Smooth muscle cell (in vitro differentiated cells): ENCODE measurements around the gene NGFR. TPM values are rescaled to one million over a fixed set of nuclear protein-coding genes. Genes with fewer than 3 reads are reported as not detected.

Source experiments
- DNase-seq: peaks from one replicate; lab custom pipeline; 2025; ENCODE audit not compliant: unreplicated experiment; lab: John Stamatoyannopoulos, UW
- H2AFZ ChIP-seq: fragments of 200-600 bp; sonication (generic); 2 replicates; pipeline ENCODE4 v1.6.0; 2016; ENCODE audit warnings: antibody characterized with exemption, low read depth, mild to moderate bottlenecking
- H3F3A ChIP-seq: fragments of 200-600 bp; sonication (generic); 2 replicates; pipeline ENCODE4 v1.6.0; 2017; ENCODE audit warnings: antibody characterized with exemption, low read depth
- H3K27ac ChIP-seq: fragments of 200-600 bp; sonication (generic); 2 replicates; pipeline ENCODE4 v1.5.1; 2016; ENCODE audit warnings: low read depth, mild to moderate bottlenecking
- H3K27me3 ChIP-seq: fragments of 200-600 bp; sonication (generic); 2 replicates; pipeline ENCODE4 v1.6.1; 2016; ENCODE audit warnings: low read depth, mild to moderate bottlenecking
- H3K36me3 ChIP-seq: fragments of 200-600 bp; sonication (generic); 2 replicates; pipeline ENCODE4 v1.5.1; 2016; ENCODE audit warnings: low read depth
- H3K4me1 ChIP-seq: fragments of 200-600 bp; sonication (generic); 2 replicates; pipeline ENCODE4 v1.5.1; 2016; ENCODE audit warnings: low read depth
- H3K4me2 ChIP-seq: fragments of 200-600 bp; sonication (generic); 2 replicates; pipeline ENCODE4 v1.6.0; 2016; ENCODE audit warnings: mild to moderate bottlenecking
- H3K4me3 ChIP-seq: fragments of 200-600 bp; sonication (generic); 2 replicates; pipeline ENCODE4 v1.5.1; 2016; ENCODE audit warnings: mild to moderate bottlenecking
- H3K79me2 ChIP-seq: fragments of 200-600 bp; sonication (generic); 2 replicates; pipeline ENCODE4 v1.6.0; 2016; ENCODE audit warnings: low read depth, mild to moderate bottlenecking
- H3K9ac ChIP-seq: fragments of 200-600 bp; sonication (generic); 2 replicates; pipeline ENCODE4 v1.6.0; 2016; ENCODE audit warnings: low read depth
- H3K9me3 ChIP-seq: fragments of 200-600 bp; sonication (generic); replicated peaks from 2 replicates; pipeline ENCODE4 v1.5.1; 2016; ENCODE audit warnings: low read depth
- H4K20me1 ChIP-seq: fragments of 200-600 bp; sonication (generic); 2 replicates; pipeline ENCODE4 v1.6.0; 2016; ENCODE audit warnings: low read depth
- CTCF ChIP-seq: fragments of 200-600 bp; sonication (generic); IDR thresholded peaks from 2 replicates; pipeline ENCODE4 v1.5.1; 2017; ENCODE audit warnings: borderline replicate concordance, mild to moderate bottlenecking, antibody characterized with exemption; ENCODE audit not compliant: insufficient read depth, poor library complexity, severe bottlenecking
- WGBS: methylation state at CpG from one replicate; pipeline ENCODE4 v1.1.7; 2016; ENCODE audit warnings: low lambda C conversion rate; 5-methylcytosine and 5-hydroxymethylcytosine counted together
- polyA plus RNA-seq: library from polyadenylated mRNA; unstranded; fragments of >200 nt; fragmentation: Nextera tagmentation; extraction: Ambion mirVana; gene quantifications from 2 replicates; pipeline ENCODE4 v1.2.1, GENCODE V29; 2016
- total RNA-seq: library from RNA; depleted of rRNA; stranded (reverse); fragments of >200 nt; gene quantifications from 2 replicates; pipeline ENCODE4 v1.2.3, GENCODE V29; 2014

Gene NGFR
- total and polyA plus RNA-seq, 2 experiments from 2014 or later: 2.4 to 2.5 TPM

GRCh38 chr17:49545007-49545660, 50.0 kb downstream of the NGFR start:
- TF ChIP-seq CTCF: no peak
- H3K36me3 ChIP-seq: no peaks in the 10 kb centered on the region
- no peak overlapping the region for H2AFZ ChIP-seq
- H4K20me1 ChIP-seq: no peaks in the 10 kb centered on the region
- H3K27ac ChIP-seq: no peak overlapping the region
- H3K79me2 ChIP-seq: no peaks in the 10 kb centered on the region
- no peaks in the 10 kb centered on the region for H3K27me3 ChIP-seq
- H3K4me3 ChIP-seq: no peak overlapping the region
- WGBS: 72% methylated on average over 8 of the region's 8 CpGs
- no peaks in the 10 kb centered on the region for H3F3A ChIP-seq
- H3K9me3 ChIP-seq: no peaks in the 10 kb centered on the region
- peaks cover 12% of the 10 kb centered on the region for H3K4me1 ChIP-seq
- no peak overlapping the region for H3K4me2 ChIP-seq
- no peak overlapping the region for H3K9ac ChIP-seq
- no peak for DNase-seq

- H3F3A ChIP-seq: no peaks in the 10 kb centered on the region
- H3K4me3 ChIP-seq: no peak overlapping the region
- 70% methylated on average over 13 of the region's 15 CpGs for WGBS
- H3K27me3 ChIP-seq: no peaks in the 10 kb centered on the region
- TF ChIP-seq CTCF: no peak
- no peak overlapping the region for H3K9ac ChIP-seq
- no peak overlapping the region for H3K4me2 ChIP-seq
- no peak overlapping the region for H2AFZ ChIP-seq
- H3K9me3 ChIP-seq: no peaks in the 10 kb centered on the region
- DNase-seq: no peak
- H3K4me1 ChIP-seq: peaks cover 12% of the 10 kb centered on the region
- no peaks in the 10 kb centered on the region for H4K20me1 ChIP-seq
- no peak overlapping the region for H3K27ac ChIP-seq
- H3K79me2 ChIP-seq: no peaks in the 10 kb centered on the region
- H3K36me3 ChIP-seq: no peaks in the 10 kb centered on the region
These were observed 50.9 kb downstream of the NGFR start for GRCh38 chr17:49545806-49546545.

- DNase-seq: no peak
- Histone ChIP-seq H3K27me3 (no peaks in the 10 kb centered on the region), H3K9me3 (no peaks in the 10 kb centered on the region), H2AFZ (no peak overlapping the region), H3K27ac (no peak overlapping the region), H3K4me1 (peaks cover 12% of the 10 kb centered on the region), H3K9ac (no peak overlapping the region), H3K79me2 (no peaks in the 10 kb centered on the region), H3F3A (no peaks in the 10 kb centered on the region), H3K36me3 (no peaks in the 10 kb centered on the region), H3K4me3 (no peak overlapping the region), H4K20me1 (no peaks in the 10 kb centered on the region), H3K4me2 (no peak overlapping the region)
- TF ChIP-seq CTCF: no peak
- WGBS: 87% methylated on average over 18 of the region's 18 CpGs
These were observed 51.7 kb downstream of the NGFR start for GRCh38 chr17:49546546-49547535.
